PC-3 (cell line): ENCODE data around the gene CARMIL1. TPM values are rescaled to one million over a fixed set of nuclear protein-coding genes. Genes with fewer than 3 reads are reported as not detected.

Source experiments
- ATAC-seq: fragments of 200-7000 bp; cut with Tn5 transposase; 2 replicates; pipeline ENCODE4 v1.9.1; 2020; ENCODE audit warnings: mild to moderate bottlenecking, moderate library complexity
- BruUV-seq: library from RNA; stranded (reverse); fragments of 400-500 nt; replicated peaks from 2 replicates; lab custom pipeline; 2021; lab: Mats Ljungman, UMichigan
- CTCF ChIA-PET: fragments of 300-600 bp; sonication (Branson Sonifier 250); formaldehyde crosslinking; loops from one replicate; lab custom pipeline; 2022; ENCODE audit warnings: antibody characterized with exemption; lab: Charles Lee
- POLR2A ChIA-PET: fragments of 300-600 bp; sonication (Branson Sonifier 250); formaldehyde crosslinking; loops from one replicate; lab custom pipeline; 2022; ENCODE audit warnings: antibody characterized with exemption; ENCODE audit not compliant: unreplicated experiment; lab: Charles Lee
- DNase-seq: peaks from one replicate; pipeline ENCODE4 v3.0.0-alpha.2; 2015
- H2AFZ ChIP-seq: fragments of 300-600 bp; sonication (generic); 2 replicates; pipeline ENCODE4 v1.6.0; 2016; ENCODE audit warnings: antibody characterized with exemption, low read length
- H3F3A ChIP-seq: fragments of 300-600 bp; sonication (generic); one replicate; pipeline ENCODE4 v1.6.0; 2017; ENCODE audit warnings: antibody characterized with exemption, low read length, control low read depth, mild to moderate bottlenecking; ENCODE audit not compliant: unreplicated experiment
- H3K27ac ChIP-seq: fragments of 300-600 bp; sonication (generic); 2 replicates; pipeline ENCODE4 v1.5.1; 2016; ENCODE audit warnings: mild to moderate bottlenecking, low read length
- H3K27me3 ChIP-seq: fragments of 300-600 bp; sonication (generic); 2 replicates; pipeline ENCODE4 v1.6.1; 2016; ENCODE audit warnings: low read length, mixed read lengths
- H3K36me3 ChIP-seq: fragments of 300-600 bp; sonication (generic); 2 replicates; pipeline ENCODE4 v1.6.1; 2016; ENCODE audit warnings: low read depth, mixed run types, low read length, mixed read lengths
- H3K4me1 ChIP-seq: fragments of 300-600 bp; sonication (generic); 2 replicates; pipeline ENCODE4 v1.5.1; 2016; ENCODE audit warnings: low read length; ENCODE audit not compliant: insufficient read depth
- H3K4me2 ChIP-seq: fragments of 300-600 bp; sonication (generic); 2 replicates; pipeline ENCODE4 v1.6.0; 2016; ENCODE audit warnings: low read length
- H3K4me3 ChIP-seq: fragments of 300-600 bp; sonication (generic); 2 replicates; pipeline ENCODE4 v1.5.1; 2016; ENCODE audit warnings: mild to moderate bottlenecking, low read length, mixed read lengths
- H3K79me2 ChIP-seq: fragments of 300-600 bp; sonication (generic); 2 replicates; pipeline ENCODE4 v1.6.1; 2017; ENCODE audit warnings: low read length, mixed read lengths
- H3K9ac ChIP-seq: fragments of 300-600 bp; sonication (generic); 2 replicates; pipeline ENCODE4 v1.6.0; 2016; ENCODE audit warnings: mild to moderate bottlenecking, low read length
- H3K9me2 ChIP-seq: fragments of 300-600 bp; sonication (generic); replicated peaks from 2 replicates; pipeline ENCODE4 v1.6.1; 2016; ENCODE audit warnings: mixed run types, low read length, mixed read lengths
- H3K9me3 ChIP-seq: fragments of 300-600 bp; sonication (generic); 2 replicates; pipeline ENCODE4 v1.6.1; 2016; ENCODE audit warnings: low read length, mixed read lengths
- H4K20me1 ChIP-seq: fragments of 300-600 bp; sonication (generic); 2 replicates; pipeline ENCODE4 v1.6.1; 2016; ENCODE audit warnings: low read length, mixed read lengths
- CTCF ChIP-seq: fragments of 300-600 bp; sonication (generic); conservative IDR thresholded peaks from 2 replicates; pipeline ENCODE4 v1.5.1; 2017; ENCODE audit warnings: antibody characterized with exemption, low read depth, mild to moderate bottlenecking, low read length
- EZH2 ChIP-seq: fragments of 300-600 bp; sonication (generic); IDR thresholded peaks from one replicate; pipeline ENCODE4 v1.6.1; 2017; ENCODE audit warnings: antibody characterized with exemption, mild to moderate bottlenecking, low read length; ENCODE audit not compliant: unreplicated experiment
- EZH2phosphoT487 ChIP-seq: fragments of 300-600 bp; sonication (generic); IDR thresholded peaks from 2 replicates; pipeline ENCODE4 v1.6.1; 2018; ENCODE audit warnings: mild to moderate bottlenecking, antibody characterized with exemption, low read length, borderline replicate concordance
- intact Hi-C: fragments of 100-400 bp; cut with micrococcal nuclease; formaldehyde crosslinking; loops from 2 replicates; pipeline ENCODE4 v1.9.0; 2023
- total RNA-seq: library from RNA; depleted of rRNA; stranded (reverse); fragments of >200 nt; gene quantifications from 2 replicates; pipeline ENCODE4 v1.2.3, GENCODE V29; 2014

CARMIL1 gene
- total RNA-seq, 1 experiment from 2014 or later: 22.0 TPM

- TF ChIP-seq EZH2 (no peak), CTCF (no peak)
- no peaks in the 10 kb centered on the region for H4K20me1 ChIP-seq
- H3K4me1 ChIP-seq: no peaks in the 10 kb centered on the region; the same call in 1 of the 2 replicates
- BruUV-seq: no TSS peak
- no peaks in the 10 kb centered on the region for H3F3A ChIP-seq
- no peaks in the 10 kb centered on the region for H3K9me3 ChIP-seq
- peaks cover 12% of the 10 kb centered on the region; the same call in 1 of the 2 replicates for H3K79me2 ChIP-seq
- H3K9me2 ChIP-seq: no peaks in the 10 kb centered on the region
- ChIA-PET CTCF (no interaction called here), POLR2A (interaction anchor here (0.7 kb wide), 1 partner anchor 42 kb away, joined by 3 read pairs; no protein-coding TSS in a partner anchor)
- H3K4me2 ChIP-seq: no peak overlapping the region
- ATAC-seq (no peak), DNase-seq (no peak)
- H3K36me3 ChIP-seq: no peaks in the 10 kb centered on the region
- H3K4me3 ChIP-seq: no peak overlapping the region
- intact Hi-C loops: no loop called here
- no peak overlapping the region for H3K9ac ChIP-seq
- H3K27me3 ChIP-seq: no peaks in the 10 kb centered on the region
- no peak overlapping the region for H2AFZ ChIP-seq
- H3K27ac ChIP-seq: no peak overlapping the region
These were observed 108.7 kb downstream of the CARMIL1 start for GRCh38 chr6:25387911-25388310.

GRCh38 chr6:25388776-25389175, 109.6 kb downstream of the CARMIL1 start:
- no peak for DNase-seq
- no peak overlapping the region for H3K27ac ChIP-seq

DNA sequence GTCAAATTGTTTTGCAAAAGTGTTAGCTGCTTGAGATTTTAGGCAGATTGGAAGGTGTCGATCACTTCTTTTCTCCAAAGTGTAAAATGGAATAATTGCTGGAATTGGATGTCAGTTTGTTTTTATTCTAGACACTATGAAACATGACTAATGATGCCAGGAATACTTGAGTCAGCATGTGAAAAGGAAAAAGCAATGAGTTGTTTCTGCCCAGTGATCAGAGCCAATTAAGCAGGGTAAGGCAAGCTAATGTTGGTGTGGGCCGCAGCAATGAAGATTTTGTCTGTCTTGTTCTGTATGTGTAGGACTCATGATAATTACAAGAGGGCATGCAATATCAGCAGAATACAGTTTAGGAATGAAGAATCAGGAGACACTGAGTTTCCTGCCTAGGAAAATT, 110.3 kb downstream of the CARMIL1 start:
- H3K4me3 ChIP-seq: no peak overlapping the region
- H3K79me2 ChIP-seq: peaks cover 21% of the 10 kb centered on the region; the same call in 1 of the 2 replicates
- no peak overlapping the region for H3K4me2 ChIP-seq
- DNase-seq: peak; percentile 46
- peak; percentile 77 for ATAC-seq
- H4K20me1 ChIP-seq: no peaks in the 10 kb centered on the region
- no peaks in the 10 kb centered on the region for H3K36me3 ChIP-seq
- no peaks in the 10 kb centered on the region for H3F3A ChIP-seq
- H3K27ac ChIP-seq: no peak overlapping the region
- ChIA-PET CTCF (no interaction called here), POLR2A (no interaction called here)
- BruUV-seq: no TSS peak
- no peak overlapping the region for H2AFZ ChIP-seq
- no peaks in the 10 kb centered on the region for H3K9me3 ChIP-seq
- no peaks in the 10 kb centered on the region for H3K27me3 ChIP-seq
- no peak overlapping the region for H3K9ac ChIP-seq
- intact Hi-C loops: no loop called here
- TF ChIP-seq EZH2phosphoT487 (no peak), CTCF (no peak), EZH2 (no peak)
- H3K9me2 ChIP-seq: no peaks in the 10 kb centered on the region
- no peaks in the 10 kb centered on the region; the same call in 1 of the 2 replicates for H3K4me1 ChIP-seq

More at GRCh38 chr6:25388776-25389175, 109.6 kb downstream of the CARMIL1 start:
- TF ChIP-seq CTCF (no peak), EZH2phosphoT487 (no peak), EZH2 (no peak)
- Histone ChIP-seq H3K36me3 (no peaks in the 10 kb centered on the region), H3K4me2 (no peak overlapping the region), H3K9me3 (no peaks in the 10 kb centered on the region), H3K4me3 (no peak overlapping the region), H4K20me1 (no peaks in the 10 kb centered on the region), H3K9ac (no peak overlapping the region), H3K27me3 (no peaks in the 10 kb centered on the region), H3K4me1 (no peaks in the 10 kb centered on the region; the same call in 1 of the 2 replicates), H3K79me2 (peaks cover 16% of the 10 kb centered on the region; the same call in 1 of the 2 replicates), H3F3A (no peaks in the 10 kb centered on the region), H2AFZ (no peak overlapping the region), H3K9me2 (no peaks in the 10 kb centered on the region)
- no TSS peak for BruUV-seq
- intact Hi-C loops: no loop called here
- POLR2A ChIA-PET: no interaction called here
- CTCF ChIA-PET: no interaction called here
- ATAC-seq: no peak
